Activated CD4-positive, alpha-beta T cell treated with anti-CD3 and anti-CD28 coated beads, Interleukin-2, amount 10 ng/mL, durations not matched to agents 7 days and 5 days (primary cell): ENCODE data around the gene PLEKHM2. TPM values are rescaled to one million over a fixed set of nuclear protein-coding genes. Genes with fewer than 3 reads are reported as not detected.

Experiments used
- CTCF ChIA-PET: fragments of 350-600 bp; sonication (Branson Sonifier 250); formaldehyde crosslinking; loops from one replicate; lab custom pipeline; 2021; ENCODE audit warnings: antibody characterized with exemption; lab: Charles Lee
- POLR2A ChIA-PET: fragments of 350-600 bp; sonication (Branson Sonifier 250); formaldehyde crosslinking; loops from one replicate; lab custom pipeline; 2021; ENCODE audit warnings: antibody characterized with exemption; lab: Charles Lee
- DNase-seq: peaks from one replicate; pipeline ENCODE4 v3.0.0-alpha.2; 2020
- H3K27ac Mint-ChIP-seq: one replicate; pipeline ENCODE4 v1.8.0; 2021; ENCODE audit warnings: mild to moderate bottlenecking, moderate library complexity, mixed read lengths
- H3K27me3 Mint-ChIP-seq: one replicate; pipeline ENCODE4 v1.8.0; 2021; ENCODE audit warnings: mixed read lengths
- H3K36me3 Mint-ChIP-seq: one replicate; pipeline ENCODE4 v1.8.0; 2021; ENCODE audit warnings: low read depth, mixed read lengths
- H3K4me1 Mint-ChIP-seq: one replicate; pipeline ENCODE4 v1.8.0; 2021; ENCODE audit warnings: mixed read lengths
- H3K4me3 Mint-ChIP-seq: one replicate; pipeline ENCODE4 v1.8.0; 2021; ENCODE audit warnings: mild to moderate bottlenecking, moderate library complexity, mixed read lengths
- H3K9me3 Mint-ChIP-seq: one replicate; pipeline ENCODE4 v1.8.0; 2021; ENCODE audit warnings: mixed read lengths
- total RNA-seq, 2 experiments: library from RNA; stranded (reverse); gene quantifications; one replicate each; pipeline ENCODE4 v1.2.3, GENCODE V29; 2021

Gene PLEKHM2
- total RNA-seq, 2 experiments from 2014 or later, result 52.7 to 56.0 TPM

- H3K27me3 Mint-ChIP-seq, result no peaks in the 10 kb centered on the region
- H3K27ac Mint-ChIP-seq, result no peak overlapping the region
- ChIA-PET POLR2A (no interaction called here), CTCF (interaction anchor here (0.6 to 1.7 kb wide), 3 partner anchors 12 to 114 kb away, joined by 3 to 5 read pairs (median 3); no protein-coding TSS in a partner anchor)
- no peak for DNase-seq
- H3K4me3 Mint-ChIP-seq, result no peak overlapping the region
- peaks cover 6% of the 10 kb centered on the region for H3K36me3 Mint-ChIP-seq
- no peaks in the 10 kb centered on the region for H3K9me3 Mint-ChIP-seq
- peaks cover 5% of the 10 kb centered on the region for H3K4me1 Mint-ChIP-seq
Observed at GRCh38 chr1:15708486-15709137, 24.5 kb downstream of the PLEKHM2 start.

DNA sequence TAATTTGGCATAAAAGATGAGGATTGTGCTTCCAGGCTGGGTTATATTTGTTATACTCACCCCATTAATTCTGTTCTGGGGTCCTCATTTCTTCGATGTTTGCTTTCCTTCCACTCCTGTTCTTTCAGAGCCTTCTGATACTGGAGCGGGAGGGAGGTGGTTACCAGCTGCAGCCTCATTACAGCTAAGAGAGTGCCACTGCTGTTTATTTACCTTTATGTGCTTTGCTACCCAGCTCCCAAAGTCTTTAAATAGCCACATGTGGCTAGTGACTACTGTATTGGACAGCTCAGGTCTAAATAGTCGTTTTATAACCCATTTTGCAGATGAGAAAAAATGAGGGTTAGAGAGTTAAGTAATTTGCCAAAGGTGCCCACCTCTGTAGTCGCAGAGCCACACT, 25.1 kb downstream of the PLEKHM2 start:
- Mint-ChIP-seq H3K4me1 (peaks cover 5% of the 10 kb centered on the region), H3K4me3 (no peak overlapping the region), H3K36me3 (peaks cover 6% of the 10 kb centered on the region), H3K27me3 (no peaks in the 10 kb centered on the region), H3K27ac (no peak overlapping the region), H3K9me3 (no peaks in the 10 kb centered on the region)
- ChIA-PET POLR2A (interaction anchor here (0.5 kb wide), 1 partner anchor 38 kb away, joined by 3 read pairs; no protein-coding TSS in a partner anchor), CTCF (interaction anchor here (0.6 to 0.8 kb wide), 2 partner anchors 12 to 115 kb away, joined by 3 read pairs; no protein-coding TSS in a partner anchor)
- no peak for DNase-seq

- H3K4me1 Mint-ChIP-seq, result peaks cover 4% of the 10 kb centered on the region
- no peak overlapping the region for H3K27ac Mint-ChIP-seq
- H3K27me3 Mint-ChIP-seq, result no peaks in the 10 kb centered on the region
- no peaks in the 10 kb centered on the region for H3K9me3 Mint-ChIP-seq
- POLR2A ChIA-PET, result no interaction called here
- H3K4me3 Mint-ChIP-seq, result no peak overlapping the region
- peaks cover 2% of the 10 kb centered on the region for H3K36me3 Mint-ChIP-seq
- no peak for DNase-seq
- CTCF ChIA-PET, result no interaction called here
Observed at GRCh38 chr1:15712168-15712567, 28.0 kb downstream of the PLEKHM2 start.

DNA sequence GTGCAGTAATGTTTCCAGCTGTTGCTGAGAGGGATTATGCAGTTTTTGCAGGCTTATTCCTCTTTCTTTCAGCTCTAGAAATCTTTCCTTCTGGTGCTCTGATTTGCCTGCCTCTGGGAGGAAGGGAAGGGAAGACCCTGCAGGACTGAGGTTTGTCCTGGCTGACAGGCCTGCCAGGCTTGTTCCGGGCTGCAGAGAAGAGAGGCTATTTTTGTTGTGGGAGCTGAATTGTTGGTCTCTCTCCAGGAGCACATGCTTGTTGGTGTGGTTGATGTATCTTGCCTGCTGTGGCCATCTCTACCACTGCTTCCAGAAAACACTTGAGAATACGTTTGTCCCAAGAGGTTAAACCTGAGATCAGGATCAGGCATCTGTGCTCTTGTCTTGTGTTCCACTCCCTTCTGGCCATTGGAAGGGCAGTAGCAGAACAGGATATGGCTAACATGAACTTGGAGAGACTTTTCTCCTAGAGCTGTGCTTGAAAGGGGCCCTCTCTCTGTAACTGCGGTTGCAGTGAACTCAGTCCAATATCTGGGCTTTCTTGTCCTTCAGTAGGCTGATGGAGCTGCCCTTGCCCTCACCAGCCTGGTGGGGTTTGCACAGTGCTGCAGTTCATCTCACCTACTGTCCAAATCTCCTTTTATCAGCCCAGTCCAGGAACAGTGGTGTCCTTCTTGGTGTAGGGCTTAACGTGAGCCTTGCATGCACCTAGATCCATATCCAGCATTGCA, 30.5 kb downstream of the PLEKHM2 start:
- no peak overlapping the region for H3K4me3 Mint-ChIP-seq
- no peaks in the 10 kb centered on the region for H3K27me3 Mint-ChIP-seq
- DNase-seq, result no peak
- H3K36me3 Mint-ChIP-seq, result peaks cover 10% of the 10 kb centered on the region
- peaks cover 4% of the 10 kb centered on the region for H3K4me1 Mint-ChIP-seq
- no peak overlapping the region for H3K27ac Mint-ChIP-seq
- ChIA-PET POLR2A (interaction anchor here (1.1 kb wide), 1 partner anchor 18 kb away, joined by 5 read pairs; no protein-coding TSS in a partner anchor), CTCF (interaction anchor here (0.6 to 1.4 kb wide), 2 partner anchors 27 to 308 kb away, joined by 3 to 4 read pairs; no protein-coding TSS in a partner anchor)
- H3K9me3 Mint-ChIP-seq, result no peaks in the 10 kb centered on the region

GRCh38 chr1:15717418-15718125, 33.5 kb downstream of the PLEKHM2 start:
- H3K4me1 Mint-ChIP-seq, result peaks cover 3% of the 10 kb centered on the region
- CTCF ChIA-PET, result interaction anchor here (1.0 to 1.1 kb wide), 2 partner anchors 16 to 20 kb away, joined by 4 read pairs; no protein-coding TSS in a partner anchor
- H3K36me3 Mint-ChIP-seq, result peaks cover 17% of the 10 kb centered on the region
- H3K4me3 Mint-ChIP-seq, result no peak overlapping the region
- H3K27me3 Mint-ChIP-seq, result no peaks in the 10 kb centered on the region
- no peak overlapping the region for H3K27ac Mint-ChIP-seq
- POLR2A ChIA-PET, result no interaction called here
- no peaks in the 10 kb centered on the region for H3K9me3 Mint-ChIP-seq
- DNase-seq, result no peak

DNA sequence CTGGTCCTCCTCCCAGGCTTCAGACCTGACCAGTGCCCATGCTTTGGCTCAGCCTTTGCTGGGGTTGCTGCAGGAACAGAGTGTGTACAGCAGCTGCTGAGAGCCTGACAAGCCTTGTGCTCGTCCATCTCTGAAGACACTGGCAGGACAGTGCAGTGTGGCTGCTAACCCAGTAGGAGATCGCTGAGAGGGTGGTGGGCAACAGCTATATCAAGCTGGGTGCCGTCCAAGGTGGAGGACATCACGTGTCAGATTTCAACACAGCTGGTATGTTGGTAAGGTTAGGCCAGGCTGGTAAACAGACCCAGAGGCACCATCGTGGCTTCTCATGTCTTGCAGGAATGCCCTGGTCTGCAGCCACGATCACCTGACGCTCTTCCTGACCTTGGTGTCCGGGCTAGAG, 34.1 kb downstream of the PLEKHM2 start:
- Mint-ChIP-seq H3K27me3 (no peaks in the 10 kb centered on the region), H3K4me3 (no peak overlapping the region), H3K27ac (no peak overlapping the region), H3K4me1 (peaks cover 3% of the 10 kb centered on the region), H3K36me3 (peaks cover 19% of the 10 kb centered on the region), H3K9me3 (no peaks in the 10 kb centered on the region)
- CTCF ChIA-PET, result interaction anchor here (1.0 to 1.1 kb wide), 2 partner anchors 17 to 19 kb away, joined by 4 read pairs; no protein-coding TSS in a partner anchor
- no peak for DNase-seq
- POLR2A ChIA-PET, result no interaction called here

- no peak for DNase-seq
- CTCF ChIA-PET, result interaction anchor here (0.7 to 1.1 kb wide), 3 partner anchors 73 to 567 kb away, joined by 3 read pairs; no protein-coding TSS in a partner anchor
- peaks cover under 1% of the 10 kb centered on the region for H3K4me1 Mint-ChIP-seq
- H3K27me3 Mint-ChIP-seq, result no peaks in the 10 kb centered on the region
- H3K4me3 Mint-ChIP-seq, result no peak overlapping the region
- peaks cover 19% of the 10 kb centered on the region for H3K36me3 Mint-ChIP-seq
- POLR2A ChIA-PET, result no interaction called here
- H3K27ac Mint-ChIP-seq, result peak overlapping the region; percentile 31
- H3K9me3 Mint-ChIP-seq, result no peaks in the 10 kb centered on the region
Observed at GRCh38 chr1:15719381-15720120, 35.4 kb downstream of the PLEKHM2 start.

DNA sequence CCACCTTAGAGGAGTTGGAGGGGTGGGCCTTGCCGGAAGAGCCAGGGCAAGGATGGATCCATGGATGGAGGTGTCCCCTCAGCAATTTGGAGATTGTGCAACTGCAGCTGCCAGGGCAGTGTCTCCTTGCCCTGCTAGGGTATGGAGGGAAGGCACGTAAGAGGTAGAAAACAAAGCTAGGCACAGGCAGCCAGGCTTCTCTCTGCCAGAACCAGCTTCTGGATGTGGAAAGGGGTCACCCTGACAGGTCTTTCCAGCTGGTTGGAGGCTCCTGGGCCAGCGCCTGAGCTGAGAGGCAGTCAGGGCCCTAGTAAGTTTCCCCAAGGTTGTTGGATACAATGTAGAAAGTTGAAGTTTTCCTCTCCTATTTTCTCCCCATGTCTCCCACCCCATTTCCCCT, 36.7 kb downstream of the PLEKHM2 start:
- peaks cover 19% of the 10 kb centered on the region for H3K36me3 Mint-ChIP-seq
- H3K27ac Mint-ChIP-seq, result no peak overlapping the region
- H3K4me3 Mint-ChIP-seq, result no peak overlapping the region
- H3K9me3 Mint-ChIP-seq, result no peaks in the 10 kb centered on the region
- POLR2A ChIA-PET, result no interaction called here
- DNase-seq, result no peak
- no peaks in the 10 kb centered on the region for H3K27me3 Mint-ChIP-seq
- no peaks in the 10 kb centered on the region for H3K4me1 Mint-ChIP-seq
- CTCF ChIA-PET, result interaction anchor here (1.1 kb wide), 1 partner anchor 12 kb away, joined by 3 read pairs; no protein-coding TSS in a partner anchor

- Mint-ChIP-seq H3K9me3 (no peaks in the 10 kb centered on the region), H3K36me3 (peaks cover 18% of the 10 kb centered on the region), H3K4me3 (no peak overlapping the region), H3K4me1 (no peaks in the 10 kb centered on the region), H3K27me3 (no peaks in the 10 kb centered on the region), H3K27ac (no peak overlapping the region)
- no peak for DNase-seq
- POLR2A ChIA-PET, result no interaction called here
- CTCF ChIA-PET, result interaction anchor here (1.1 kb wide), 1 partner anchor 34 kb away, joined by 3 read pairs; no protein-coding TSS in a partner anchor
Observed at GRCh38 chr1:15722411-15722810, 38.3 kb downstream of the PLEKHM2 start.

- Mint-ChIP-seq H3K9me3 (no peaks in the 10 kb centered on the region), H3K27ac (no peak overlapping the region), H3K4me1 (no peaks in the 10 kb centered on the region), H3K36me3 (peaks cover 22% of the 10 kb centered on the region), H3K27me3 (no peaks in the 10 kb centered on the region), H3K4me3 (no peak overlapping the region)
- CTCF ChIA-PET, result interaction anchor here (0.6 to 1.2 kb wide), 4 partner anchors 9 to 458 kb away, joined by 3 to 4 read pairs (median 4); no protein-coding TSS in a partner anchor
- no peak for DNase-seq
- POLR2A ChIA-PET, result no interaction called here
Observed at GRCh38 chr1:15722836-15723532, 38.9 kb downstream of the PLEKHM2 start.

GRCh38 chr1:15723631-15724246, 39.6 kb downstream of the PLEKHM2 start:
- no peak overlapping the region for H3K27ac Mint-ChIP-seq
- no peak for DNase-seq
- no peaks in the 10 kb centered on the region for H3K9me3 Mint-ChIP-seq
- no peaks in the 10 kb centered on the region for H3K27me3 Mint-ChIP-seq
- ChIA-PET POLR2A (no interaction called here), CTCF (interaction anchor here (0.6 to 1.2 kb wide), 4 partner anchors 10 to 457 kb away, joined by 3 to 4 read pairs (median 4); no protein-coding TSS in a partner anchor)
- H3K4me3 Mint-ChIP-seq, result no peak overlapping the region
- no peaks in the 10 kb centered on the region for H3K4me1 Mint-ChIP-seq
- H3K36me3 Mint-ChIP-seq, result peaks cover 19% of the 10 kb centered on the region
